Measurements from ENCODE around the gene OR10T2. TPM values are rescaled to one million over a fixed set of nuclear protein-coding genes. Genes with fewer than 3 reads are reported as not detected.
"Not testable (repeated sequence)": the region's sequence is repeated elsewhere in the genome, so short reads cannot be mapped to it uniquely, and the experiment has no call there.

Gene OR10T2, protein sequence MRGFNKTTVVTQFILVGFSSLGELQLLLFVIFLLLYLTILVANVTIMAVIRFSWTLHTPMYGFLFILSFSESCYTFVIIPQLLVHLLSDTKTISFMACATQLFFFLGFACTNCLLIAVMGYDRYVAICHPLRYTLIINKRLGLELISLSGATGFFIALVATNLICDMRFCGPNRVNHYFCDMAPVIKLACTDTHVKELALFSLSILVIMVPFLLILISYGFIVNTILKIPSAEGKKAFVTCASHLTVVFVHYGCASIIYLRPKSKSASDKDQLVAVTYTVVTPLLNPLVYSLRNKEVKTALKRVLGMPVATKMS
- not detected for polyA plus RNA-seq

DNA sequence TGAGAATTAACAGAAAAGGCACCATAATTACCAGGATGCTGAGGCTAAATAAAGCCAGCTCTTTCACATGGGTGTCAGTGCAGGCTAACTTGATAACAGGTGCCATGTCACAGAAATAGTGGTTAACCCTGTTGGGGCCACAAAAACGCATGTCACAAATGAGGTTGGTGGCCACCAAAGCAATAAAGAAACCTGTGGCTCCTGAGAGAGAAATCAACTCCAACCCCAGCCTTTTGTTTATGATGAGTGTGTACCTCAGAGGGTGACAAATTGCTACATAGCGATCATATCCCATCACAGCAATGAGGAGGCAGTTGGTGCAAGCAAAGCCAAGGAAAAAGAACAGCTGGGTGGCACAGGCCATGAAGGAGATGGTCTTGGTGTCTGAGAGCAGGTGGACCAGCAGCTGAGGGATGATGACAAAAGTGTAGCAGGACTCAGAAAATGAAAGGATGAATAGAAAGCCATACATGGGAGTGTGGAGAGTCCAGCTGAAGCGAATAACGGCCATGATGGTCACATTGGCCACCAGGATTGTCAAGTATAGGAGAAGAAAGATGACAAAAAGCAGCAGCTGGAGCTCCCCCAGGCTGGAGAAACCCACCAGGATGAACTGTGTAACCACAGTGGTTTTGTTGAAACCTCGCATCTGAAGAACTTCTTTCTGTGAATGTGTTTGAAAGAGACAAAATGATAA, at the start of gene OR10T2:
TSS of gene OR10T2 (minus strand) at position 649 of the 697 bp plus-strand sequence. CDS start at position 649, 0 bp downstream.
- 68 to 81% (median 76%) methylated on average over 5 of the region's 5 CpGs for WGBS, 3 donors
- no peak within 1 kb of the TSS for H3K27ac ChIP-seq (ENCODE audit: low read depth, low read length)

DNA sequence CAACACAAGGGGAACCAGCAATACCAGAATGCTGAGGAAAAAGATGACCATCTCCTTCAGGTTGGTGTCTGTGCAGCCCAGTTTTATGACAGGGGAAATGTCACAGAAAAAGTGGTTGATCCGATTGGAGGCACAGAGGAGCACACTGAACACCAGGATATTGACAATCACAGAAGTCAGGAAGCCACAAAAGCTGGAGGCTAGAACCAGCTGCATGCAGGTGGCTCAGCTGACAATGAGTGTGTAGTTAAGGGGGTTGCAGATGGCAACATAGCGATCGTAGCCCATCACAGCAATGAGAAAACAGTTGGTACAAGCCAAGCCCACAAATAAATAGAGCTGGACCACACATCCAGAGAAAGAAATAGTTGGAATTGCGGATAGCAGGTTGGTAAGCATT, 46.1 kb upstream of the OR10T2 start:
- WGBS, 3 donors: 63 to 89% (median 88%) methylated on average over 4 of the region's 4 CpGs
- no peak overlapping the region for H3K27ac ChIP-seq (ENCODE audit: low read depth, low read length)

DNA sequence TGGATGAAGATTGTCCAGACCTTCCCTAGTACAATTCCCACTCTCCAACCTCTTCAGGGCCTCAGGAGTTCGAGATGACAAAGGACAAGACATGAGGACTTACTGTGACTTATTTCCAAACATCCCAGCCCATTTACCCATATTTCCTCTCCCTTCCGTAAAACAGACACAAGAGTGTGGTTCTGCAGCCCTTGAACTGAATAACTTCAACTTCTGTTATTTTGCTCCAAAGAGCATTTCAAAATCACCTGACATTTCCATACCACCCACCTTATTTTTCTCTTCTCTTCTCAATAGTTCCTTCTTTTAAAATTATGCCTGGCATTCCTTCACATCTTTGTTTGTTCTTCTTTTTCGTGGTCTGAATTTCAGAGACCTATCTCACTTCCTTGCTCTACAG, 35.5 kb upstream of the OR10T2 start:
- 19 to 50% (median 25%) methylated on average over 3 of the region's 3 CpGs for WGBS, 3 donors
- H3K27ac ChIP-seq (ENCODE audit: low read depth, low read length): no peak overlapping the region

DNA sequence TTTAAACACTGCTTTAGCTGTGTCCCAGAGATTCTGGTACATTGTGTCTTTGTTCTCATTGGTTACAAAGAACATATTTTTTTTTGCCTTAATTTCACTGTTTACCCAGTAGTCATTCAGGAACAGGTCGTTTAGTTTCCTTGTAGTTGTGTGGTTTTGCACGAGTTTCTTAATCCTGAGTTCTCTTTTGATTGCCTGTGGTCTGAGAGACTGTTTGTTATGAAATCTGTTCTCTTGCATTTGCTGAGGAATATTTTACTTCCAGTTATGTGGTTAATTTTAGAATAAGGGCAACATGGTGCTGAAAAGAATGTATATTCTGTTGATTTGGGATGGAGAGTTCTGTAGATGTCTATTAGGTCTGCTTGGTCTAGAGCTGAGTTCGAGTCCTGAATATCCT, 30.9 kb upstream of the OR10T2 start:
- not testable (repeated sequence) for H3K27ac ChIP-seq (ENCODE audit: low read depth, low read length)
- WGBS, 3 donors: 37 to 45% (median 41%) methylated on average over 3 of the region's 3 CpGs

DNA sequence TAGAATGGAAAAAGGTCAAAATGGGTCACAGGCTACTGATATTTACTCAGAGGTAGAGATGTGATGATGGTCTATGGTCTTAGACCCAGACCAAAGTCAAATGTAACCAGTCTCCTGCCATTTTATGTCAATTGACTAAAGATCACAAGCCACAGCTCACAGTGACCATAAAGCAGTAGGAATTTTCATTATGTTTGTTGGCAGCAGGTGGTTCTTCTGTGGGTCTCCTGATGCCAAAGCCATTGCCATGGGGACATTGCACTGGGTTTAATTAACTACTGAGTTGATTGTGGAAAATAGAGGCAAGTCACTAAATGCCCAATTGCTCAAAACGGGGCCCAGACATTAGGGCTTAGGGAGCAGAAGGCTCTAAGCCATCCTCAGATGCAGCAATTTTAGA, 26.9 kb upstream of the OR10T2 start, which contains the start of gene OR10K2:
TSS of gene OR10K2 (minus strand) at position 101 of the 400 bp plus-strand sequence. CDS start 5,371 bp downstream, outside the sequence.
- WGBS, 3 donors: 85 to 89% (median 88%) methylated on average over 1 of the region's 1 CpG
- H3K27ac ChIP-seq (ENCODE audit: low read depth, low read length): no peak within 1 kb of the TSS

DNA sequence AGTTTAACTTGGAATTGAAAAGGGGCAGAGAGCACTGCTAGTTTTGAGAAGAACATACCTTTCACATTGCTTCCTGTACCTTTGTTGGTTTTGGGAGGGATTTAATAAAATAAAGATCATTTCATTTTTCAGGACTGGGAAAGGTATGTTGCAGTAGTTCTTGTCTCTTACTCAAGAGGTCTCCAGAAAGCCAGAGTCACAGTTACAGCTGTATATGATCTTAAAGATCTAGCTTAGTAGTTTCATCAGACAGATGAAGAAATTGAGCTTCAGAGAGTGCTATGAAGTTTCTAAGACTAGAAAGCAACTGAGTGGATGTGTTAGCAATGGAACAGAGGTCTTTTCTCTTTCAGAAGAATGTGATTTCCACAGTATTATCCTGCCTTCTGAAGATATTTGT, 25.8 kb upstream of the OR10T2 start:
- H3K27ac ChIP-seq (ENCODE audit: low read depth, low read length): no peak overlapping the region

DNA sequence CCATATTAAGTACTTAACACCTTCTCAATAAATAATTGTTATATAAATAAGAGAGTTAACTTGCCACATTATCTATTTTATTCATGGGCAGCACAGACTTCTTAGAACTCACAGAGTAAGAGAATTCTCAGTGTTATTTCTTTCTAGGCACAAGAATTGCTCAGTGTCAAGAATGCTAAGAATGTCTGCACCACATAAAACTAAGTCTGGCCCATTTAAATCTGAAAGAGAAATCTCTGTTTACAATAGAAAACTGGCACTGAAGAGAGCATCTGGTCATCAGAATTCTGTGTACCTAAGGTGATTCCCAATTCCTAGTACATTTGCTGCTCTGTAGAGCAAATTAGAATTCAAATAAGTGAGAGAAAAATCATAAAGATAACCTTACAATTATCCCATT, 22.9 kb upstream of the OR10T2 start:
- H3K27ac ChIP-seq (ENCODE audit: low read depth, low read length): no peak overlapping the region

DNA sequence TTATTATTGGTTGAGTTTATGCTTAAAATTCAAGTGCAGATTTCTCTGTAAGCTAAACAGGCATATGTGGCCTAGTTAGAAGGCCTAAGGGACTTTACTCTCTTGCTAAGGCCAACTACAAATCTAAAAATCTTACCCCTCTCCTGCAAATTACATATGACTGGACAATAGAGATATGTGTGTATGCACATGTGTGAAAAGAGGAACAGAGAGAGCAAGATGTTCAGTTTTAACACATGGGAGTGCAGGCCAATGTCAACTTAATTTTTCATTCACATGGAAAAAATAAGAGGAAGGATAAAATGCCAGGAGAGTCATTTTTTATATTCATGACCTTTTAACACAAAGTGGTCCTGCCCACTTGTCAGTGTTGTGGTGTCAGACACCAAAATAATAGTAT, 18.3 kb upstream of the OR10T2 start:
- H3K27ac ChIP-seq (ENCODE audit: low read depth, low read length): no peak overlapping the region

DNA sequence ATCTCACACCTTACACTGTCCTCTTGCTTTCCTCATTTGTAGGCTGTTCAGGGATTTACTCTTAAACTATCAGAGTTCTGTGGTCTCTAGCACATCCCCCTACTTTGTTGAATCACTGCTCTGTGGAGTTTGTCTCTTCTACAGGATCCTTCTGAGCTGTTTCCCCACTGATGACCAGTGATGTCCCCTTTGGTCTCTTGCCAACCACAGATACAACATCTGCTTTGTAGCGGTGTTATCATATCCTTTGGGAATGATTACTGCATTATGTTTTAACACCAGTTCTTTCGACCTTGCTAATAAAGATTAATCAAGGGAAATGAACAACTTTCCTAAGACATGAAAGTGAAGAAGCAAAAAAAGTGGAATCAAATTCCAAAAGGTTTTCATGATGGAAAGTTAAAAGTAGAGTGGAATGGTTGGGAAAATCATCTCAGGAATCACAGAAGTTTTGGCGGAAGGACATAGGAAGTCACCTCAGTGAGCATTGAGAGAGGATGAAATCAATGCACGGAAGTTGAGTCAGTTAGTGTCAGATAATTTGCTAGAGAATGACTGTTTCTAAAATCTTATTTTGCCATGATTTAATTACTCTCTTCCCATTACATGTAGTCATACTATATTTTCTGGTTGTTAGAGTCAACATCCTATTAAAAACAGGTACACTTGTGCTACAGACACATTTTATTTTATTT, 15.5 kb upstream of the OR10T2 start:
- H3K27ac ChIP-seq (ENCODE audit: low read depth, low read length): no peak overlapping the region
- 72 to 77% (median 72%) methylated on average over 4 of the region's 4 CpGs for WGBS, 3 donors

DNA sequence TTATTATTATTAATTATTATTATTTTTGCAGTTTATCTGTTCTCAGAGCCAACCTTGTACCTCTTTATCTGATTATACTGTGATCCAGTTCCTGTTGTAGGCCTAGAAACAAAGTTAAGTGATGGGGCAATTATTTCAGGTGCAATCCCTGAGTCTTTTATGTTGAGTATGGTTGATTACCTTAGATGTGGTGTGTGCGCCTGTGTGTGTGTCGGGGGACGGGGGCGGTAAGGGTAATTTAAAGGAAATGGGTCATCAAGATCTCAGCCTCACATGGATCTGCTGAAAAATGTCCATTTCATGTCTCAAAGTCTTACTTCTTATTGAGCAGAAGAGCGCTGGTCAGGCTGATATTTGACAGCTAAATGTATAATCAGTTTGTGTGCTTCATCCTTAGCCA, 7.8 kb upstream of the OR10T2 start:
- no peak overlapping the region for H3K27ac ChIP-seq (ENCODE audit: low read depth, low read length)
- 63 to 89% (median 81%) methylated on average over 5 of the region's 5 CpGs for WGBS, 3 donors

DNA sequence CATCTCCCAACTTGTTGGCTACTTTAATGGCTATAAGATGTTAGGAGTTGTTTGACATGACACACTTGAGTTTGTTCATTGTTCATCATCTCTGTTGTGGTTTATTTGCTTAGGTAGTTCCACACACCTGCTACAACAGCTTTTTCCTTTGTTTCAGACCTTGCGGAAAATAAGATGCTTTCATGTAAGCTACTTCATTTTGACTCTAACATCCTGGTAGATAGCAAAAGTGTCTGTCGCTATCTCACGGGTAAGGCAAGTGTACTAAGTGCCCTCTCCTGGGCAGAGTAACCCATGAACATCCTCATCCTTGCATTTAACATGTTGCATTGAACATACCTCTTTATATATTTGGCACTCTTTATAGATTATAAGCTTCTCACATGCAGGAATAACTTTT, 1.6 kb upstream of the OR10T2 start:
- 67 to 85% (median 83%) methylated on average over 3 of the region's 3 CpGs for WGBS, 3 donors

DNA sequence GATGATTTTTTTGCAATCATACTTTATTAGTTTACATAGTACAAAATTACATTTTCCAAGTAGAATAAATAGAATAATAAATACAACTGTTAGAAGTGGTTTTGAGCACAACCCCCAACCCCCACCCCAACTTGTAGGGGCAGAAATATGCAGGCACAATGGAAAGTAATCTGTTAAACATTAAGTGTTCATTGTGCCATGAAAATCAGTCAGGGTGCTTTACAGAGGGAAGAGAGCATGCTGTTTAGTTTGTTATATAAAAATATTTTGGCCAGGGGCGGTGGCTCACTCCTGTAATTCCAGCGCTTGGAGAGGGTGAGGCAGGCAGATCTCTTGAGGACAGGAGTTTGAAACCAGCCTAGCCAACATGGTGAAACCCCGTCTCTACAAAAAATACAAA, 2.6 kb downstream of the OR10T2 start:
- H3K27ac ChIP-seq (ENCODE audit: low read depth, low read length): no peak overlapping the region

More for the DNA sequence above, 1.6 kb upstream of the OR10T2 start:
- no peak overlapping the region for H3K27ac ChIP-seq (ENCODE audit: low read depth, low read length)

DNA sequence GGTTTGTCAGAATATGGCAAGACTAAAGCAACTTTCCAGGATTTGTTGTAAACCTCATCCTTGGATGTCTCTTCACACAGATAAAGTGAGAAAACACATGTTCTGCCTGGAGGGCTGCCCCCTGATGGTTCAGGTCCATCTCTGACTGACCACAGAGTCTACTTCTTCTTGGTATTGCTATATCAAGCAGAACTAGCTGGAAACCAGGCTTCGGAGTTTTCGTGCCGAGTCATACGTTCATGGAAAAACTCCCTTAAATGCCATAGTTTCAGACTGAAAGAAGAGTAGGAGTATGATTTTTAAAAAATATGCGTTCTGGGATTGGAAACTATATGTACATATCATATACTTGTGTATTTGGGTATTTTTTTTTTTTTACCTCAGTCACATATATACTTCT, 5.8 kb downstream of the OR10T2 start:
- H3K27ac ChIP-seq (ENCODE audit: low read depth, low read length): no peak overlapping the region
- 86 to 93% (median 90%) methylated on average over 5 of the region's 5 CpGs for WGBS, 3 donors

More for the DNA sequence above, 2.6 kb downstream of the OR10T2 start:
- 78 to 95% (median 87%) methylated on average over 3 of the region's 3 CpGs for WGBS, 3 donors

DNA sequence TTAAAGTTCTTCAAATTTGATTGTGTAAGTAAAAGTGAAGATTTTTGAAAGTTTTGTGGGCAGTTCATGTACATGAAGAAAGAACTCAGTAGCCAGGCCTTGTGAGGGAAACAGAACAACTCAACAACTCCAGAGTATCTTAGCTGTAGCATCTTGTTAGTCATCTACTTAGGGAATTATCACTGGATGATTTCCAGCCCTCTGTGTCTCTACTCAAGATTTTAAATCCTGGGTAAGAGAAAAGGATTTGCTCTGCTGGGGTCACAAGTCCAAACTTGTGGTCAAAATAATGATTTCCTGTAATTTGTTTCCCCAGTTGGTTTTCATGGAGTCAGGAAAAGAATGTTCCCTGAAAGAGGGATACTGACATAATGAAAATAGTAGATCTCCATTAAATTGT, 8.2 kb downstream of the OR10T2 start:
- no peak overlapping the region for H3K27ac ChIP-seq (ENCODE audit: low read depth, low read length)

DNA sequence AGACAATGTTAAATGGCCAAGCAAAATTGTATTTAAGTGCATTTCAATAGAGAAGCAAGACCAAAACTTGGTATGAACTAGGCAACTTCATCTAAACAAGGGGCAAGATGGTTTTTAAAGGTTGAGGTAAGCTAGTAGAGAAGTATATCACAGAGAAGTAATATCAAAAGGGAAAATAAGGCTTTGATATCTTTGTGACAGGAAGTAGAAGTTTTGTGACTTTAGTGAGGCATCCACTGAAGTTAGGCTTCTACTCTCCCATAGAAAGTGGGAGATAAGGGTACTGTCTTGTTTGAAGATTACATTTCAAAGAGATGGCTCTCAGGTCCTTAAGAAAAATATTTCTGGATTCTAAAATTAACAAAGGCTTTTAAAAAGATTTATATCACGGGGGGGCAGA, 8.9 kb downstream of the OR10T2 start:
- H3K27ac ChIP-seq (ENCODE audit: low read depth, low read length): no peak overlapping the region
- WGBS, 3 donors: 33 to 63% (median 56%) methylated on average over 1 of the region's 1 CpG

DNA sequence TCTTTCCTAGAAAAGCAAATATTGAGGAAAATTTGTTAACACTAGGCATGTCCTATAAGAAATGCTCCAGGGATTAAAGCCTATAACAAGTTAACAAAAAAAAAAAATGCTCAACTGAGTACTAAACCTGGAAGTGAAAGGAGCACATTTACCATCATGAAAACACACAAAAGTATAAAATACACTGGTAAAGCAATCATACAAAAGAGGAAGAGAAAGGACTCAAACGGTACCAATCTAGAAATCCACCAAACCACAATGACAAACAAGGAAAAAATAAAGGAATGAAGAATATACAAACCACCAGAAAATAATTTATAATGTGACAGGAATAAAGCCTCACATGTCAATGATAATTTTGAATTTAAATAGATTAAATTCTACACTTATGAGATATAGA, 24.4 kb downstream of the OR10T2 start:
- 36 to 82% (median 62%) methylated on average over 1 of the region's 1 CpG for WGBS, 3 donors
- no peak overlapping the region for H3K27ac ChIP-seq (ENCODE audit: low read depth, low read length)

DNA sequence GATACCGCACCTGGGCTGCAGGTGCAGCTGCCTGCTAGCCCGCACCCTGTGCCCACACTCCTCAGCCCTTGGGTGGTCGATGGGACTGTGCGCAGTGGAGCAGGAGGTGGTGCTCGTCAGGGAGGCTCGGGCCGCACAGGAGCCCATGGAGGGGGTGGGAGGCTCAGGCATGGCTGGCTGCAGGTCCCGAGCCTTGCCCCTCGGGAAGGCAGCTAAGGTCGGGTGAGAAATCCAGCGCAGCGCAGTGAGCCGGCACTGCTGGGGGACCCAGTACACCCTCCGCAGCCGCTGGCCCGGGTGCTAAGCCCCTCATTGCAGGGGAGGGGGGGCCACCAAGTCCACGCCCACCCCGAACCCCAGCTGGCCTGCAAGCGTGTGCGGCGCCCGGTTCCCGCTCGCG, 25.2 kb downstream of the OR10T2 start:
- not testable (repeated sequence) for H3K27ac ChIP-seq (ENCODE audit: low read depth, low read length)
- WGBS, 3 donors: 91 to 95% (median 91%) methylated on average over 23 to 25 of the region's 25 CpGs

DNA sequence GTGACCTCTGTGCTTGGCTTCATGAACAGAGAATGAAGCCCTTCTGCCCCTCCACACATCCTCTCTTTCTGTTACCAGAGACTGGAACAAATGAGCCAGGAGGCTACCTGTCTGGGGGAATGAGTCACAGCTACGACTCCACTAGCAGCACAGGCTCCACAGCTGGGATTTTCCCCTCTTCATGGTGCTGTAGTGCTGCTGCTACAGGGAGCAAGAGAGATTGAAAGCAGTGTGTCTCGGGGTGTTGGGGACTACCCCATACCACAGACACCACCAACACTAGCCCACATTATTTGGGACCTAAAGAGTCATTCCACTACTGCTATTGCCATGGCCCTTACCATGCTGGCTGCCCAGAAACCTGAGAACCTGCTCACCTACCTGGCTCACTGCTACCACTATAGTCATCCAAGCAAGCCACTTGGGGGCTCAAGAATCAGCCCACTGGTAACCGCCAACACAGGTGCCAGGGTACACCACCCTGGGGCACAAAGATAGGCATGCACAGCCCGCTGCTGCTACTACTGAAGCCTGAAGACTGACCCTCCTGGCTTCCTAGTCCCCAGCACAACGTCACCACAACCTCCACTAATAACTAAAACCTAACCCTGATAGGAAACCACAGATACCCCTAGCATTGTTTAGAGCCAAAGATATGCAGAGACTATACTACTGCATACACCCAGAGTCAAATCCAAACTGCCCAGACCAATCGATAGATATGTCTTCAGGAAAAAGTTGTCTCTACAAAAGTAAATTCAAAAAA, 27.9 kb downstream of the OR10T2 start:
- no peak overlapping the region for H3K27ac ChIP-seq (ENCODE audit: low read depth, low read length)
- WGBS, 3 donors: 64 to 78% (median 73%) methylated on average over 6 of the region's 6 CpGs

DNA sequence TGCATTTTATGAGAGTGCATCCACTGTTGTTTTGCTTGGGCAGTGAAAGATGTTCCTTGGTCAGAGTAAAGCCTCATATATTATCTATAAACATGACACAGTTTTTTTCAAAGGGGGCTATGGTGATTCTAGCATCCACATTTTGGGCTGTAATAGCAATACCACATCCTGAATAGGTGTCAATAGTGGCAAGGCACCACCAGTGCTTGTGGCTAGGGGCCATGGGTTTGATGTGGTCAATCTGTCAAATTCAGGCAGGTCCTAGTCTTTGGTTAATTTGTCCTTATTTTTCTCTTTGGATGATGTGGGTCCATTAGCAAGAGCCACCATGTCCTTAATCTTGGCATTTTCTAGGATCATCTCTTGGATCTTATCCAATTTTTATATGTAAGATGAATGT, 32.5 kb downstream of the OR10T2 start:
- no peak overlapping the region for H3K27ac ChIP-seq (ENCODE audit: low read depth, low read length)

Data from adipose tissue (tissue), 3 donors.